GM19468 (cell line): ENCODE measurements around the gene IRS1.
A peak's percentile ranks its signal among the peaks of the same experiment; 100 is the strongest.
"Not testable (repeated sequence)": the region's sequence is repeated elsewhere in the genome, so short reads cannot be mapped to it uniquely, and the experiment has no call there.

ENCODE experiments used
- ATAC-seq: cut with Tn5 transposase; IDR thresholded peaks from one replicate; pipeline ENCODE4 v1.9.1; 2021; ENCODE audit warnings: mild to moderate bottlenecking, moderate library complexity, moderate number of reproducible peaks; ENCODE audit not compliant: unreplicated experiment; ENCODE audit errors: extremely low read depth

IRS1 gene, protein sequence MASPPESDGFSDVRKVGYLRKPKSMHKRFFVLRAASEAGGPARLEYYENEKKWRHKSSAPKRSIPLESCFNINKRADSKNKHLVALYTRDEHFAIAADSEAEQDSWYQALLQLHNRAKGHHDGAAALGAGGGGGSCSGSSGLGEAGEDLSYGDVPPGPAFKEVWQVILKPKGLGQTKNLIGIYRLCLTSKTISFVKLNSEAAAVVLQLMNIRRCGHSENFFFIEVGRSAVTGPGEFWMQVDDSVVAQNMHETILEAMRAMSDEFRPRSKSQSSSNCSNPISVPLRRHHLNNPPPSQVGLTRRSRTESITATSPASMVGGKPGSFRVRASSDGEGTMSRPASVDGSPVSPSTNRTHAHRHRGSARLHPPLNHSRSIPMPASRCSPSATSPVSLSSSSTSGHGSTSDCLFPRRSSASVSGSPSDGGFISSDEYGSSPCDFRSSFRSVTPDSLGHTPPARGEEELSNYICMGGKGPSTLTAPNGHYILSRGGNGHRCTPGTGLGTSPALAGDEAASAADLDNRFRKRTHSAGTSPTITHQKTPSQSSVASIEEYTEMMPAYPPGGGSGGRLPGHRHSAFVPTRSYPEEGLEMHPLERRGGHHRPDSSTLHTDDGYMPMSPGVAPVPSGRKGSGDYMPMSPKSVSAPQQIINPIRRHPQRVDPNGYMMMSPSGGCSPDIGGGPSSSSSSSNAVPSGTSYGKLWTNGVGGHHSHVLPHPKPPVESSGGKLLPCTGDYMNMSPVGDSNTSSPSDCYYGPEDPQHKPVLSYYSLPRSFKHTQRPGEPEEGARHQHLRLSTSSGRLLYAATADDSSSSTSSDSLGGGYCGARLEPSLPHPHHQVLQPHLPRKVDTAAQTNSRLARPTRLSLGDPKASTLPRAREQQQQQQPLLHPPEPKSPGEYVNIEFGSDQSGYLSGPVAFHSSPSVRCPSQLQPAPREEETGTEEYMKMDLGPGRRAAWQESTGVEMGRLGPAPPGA (N-terminal part only)

DNA sequence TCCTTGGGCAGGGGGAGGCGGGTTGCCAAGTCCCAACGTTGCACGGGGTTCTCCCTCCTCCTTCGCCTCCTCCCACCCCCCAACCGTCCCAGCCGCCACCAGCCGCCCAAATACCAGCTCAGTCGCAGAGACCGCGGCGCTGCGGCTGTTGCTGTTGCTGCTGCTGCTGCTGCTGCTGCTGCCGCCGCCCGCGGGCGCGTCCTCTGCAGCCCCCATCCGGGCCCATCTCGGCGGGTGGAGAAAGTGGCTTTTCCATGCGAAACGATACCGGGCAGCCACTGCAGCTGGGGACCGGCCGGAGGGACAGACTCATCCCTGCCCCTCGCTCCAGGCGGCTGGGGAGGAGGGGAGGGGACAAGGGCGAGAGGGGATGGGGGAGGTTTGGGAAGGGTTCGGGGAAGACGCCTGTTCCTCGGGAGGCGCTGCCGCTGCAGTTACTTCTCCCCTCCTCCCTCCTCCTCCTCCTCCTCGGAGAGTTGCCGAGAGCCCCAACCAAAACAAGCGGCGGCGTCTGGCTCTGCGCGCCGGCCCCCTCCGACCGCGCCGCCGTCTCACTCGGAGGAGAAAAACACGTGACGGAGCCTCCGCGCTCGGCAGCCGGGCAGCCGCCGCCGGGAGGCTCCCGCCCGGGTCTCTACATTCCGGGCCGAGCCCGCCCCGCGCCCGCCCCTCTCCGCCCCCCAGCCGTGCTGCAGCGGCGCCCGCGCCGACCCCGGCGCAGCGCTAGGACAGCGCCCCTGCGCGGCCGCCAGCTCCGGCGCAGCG lies at the start of gene IRS1:
TSS of gene IRS1 (minus strand) at position 610 of the 765 bp plus-strand sequence. CDS start 1,082 bp downstream, outside the sequence.
- peak; percentile 23 for ATAC-seq

DNA sequence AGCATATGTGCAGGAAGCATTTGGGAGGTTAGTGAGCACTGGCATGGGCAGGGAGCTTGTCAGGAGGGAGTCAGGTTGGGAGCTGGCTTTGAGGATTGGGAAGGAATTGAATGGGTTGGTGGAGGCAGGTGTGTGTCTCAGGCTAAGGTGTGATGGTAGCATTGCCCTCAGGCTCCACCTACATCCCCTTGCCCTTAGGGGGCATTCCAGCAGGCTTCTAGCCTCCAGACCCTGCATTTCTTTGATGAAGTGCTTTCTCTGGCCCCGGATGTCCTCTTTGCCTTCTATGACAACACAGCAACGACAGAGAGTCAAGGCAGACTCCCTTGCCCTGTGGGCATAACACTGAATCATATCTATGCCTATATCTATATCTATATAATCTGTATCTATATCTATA lies 49.7 kb upstream of the IRS1 start:
- no peak for ATAC-seq

DNA sequence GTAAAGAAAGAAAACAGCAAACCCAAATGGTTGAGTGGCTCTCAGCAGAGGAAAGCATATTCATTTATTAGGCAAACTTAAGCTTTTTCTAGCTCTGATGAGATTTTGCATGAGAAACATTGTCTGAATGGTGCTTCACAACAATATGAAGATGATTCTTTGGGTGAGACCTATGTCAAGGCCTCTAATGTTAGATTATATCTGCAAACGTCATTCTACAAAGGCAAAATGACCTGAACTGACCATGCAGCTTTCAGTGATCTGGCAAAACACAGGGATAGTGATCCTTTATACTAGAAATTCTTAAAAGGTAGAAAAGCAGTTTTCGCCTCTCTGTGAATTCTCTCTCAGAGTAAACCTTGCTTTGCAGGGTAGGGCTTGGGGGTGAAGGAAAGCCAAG lies 47.9 kb upstream of the IRS1 start:
- ATAC-seq = no peak

DNA sequence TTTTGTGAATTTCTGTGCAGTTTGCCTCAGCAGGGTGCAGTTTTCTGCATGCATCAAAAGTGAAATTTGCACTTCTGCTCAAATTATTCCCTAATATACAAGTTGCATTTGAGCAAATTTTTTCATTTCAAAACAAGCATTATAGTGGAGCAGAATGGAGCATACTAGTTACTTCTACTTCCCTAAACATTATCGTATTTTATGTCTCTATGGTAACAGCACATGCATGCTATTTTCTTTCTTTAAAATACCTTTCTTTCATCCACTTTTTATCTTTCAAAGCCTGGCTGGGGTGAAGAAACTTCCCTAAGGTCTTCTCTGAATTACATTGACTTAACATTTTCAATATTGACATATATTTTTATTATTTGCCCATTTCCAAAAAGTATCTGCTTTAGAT lies 47.5 kb upstream of the IRS1 start:
- ATAC-seq = no peak

DNA sequence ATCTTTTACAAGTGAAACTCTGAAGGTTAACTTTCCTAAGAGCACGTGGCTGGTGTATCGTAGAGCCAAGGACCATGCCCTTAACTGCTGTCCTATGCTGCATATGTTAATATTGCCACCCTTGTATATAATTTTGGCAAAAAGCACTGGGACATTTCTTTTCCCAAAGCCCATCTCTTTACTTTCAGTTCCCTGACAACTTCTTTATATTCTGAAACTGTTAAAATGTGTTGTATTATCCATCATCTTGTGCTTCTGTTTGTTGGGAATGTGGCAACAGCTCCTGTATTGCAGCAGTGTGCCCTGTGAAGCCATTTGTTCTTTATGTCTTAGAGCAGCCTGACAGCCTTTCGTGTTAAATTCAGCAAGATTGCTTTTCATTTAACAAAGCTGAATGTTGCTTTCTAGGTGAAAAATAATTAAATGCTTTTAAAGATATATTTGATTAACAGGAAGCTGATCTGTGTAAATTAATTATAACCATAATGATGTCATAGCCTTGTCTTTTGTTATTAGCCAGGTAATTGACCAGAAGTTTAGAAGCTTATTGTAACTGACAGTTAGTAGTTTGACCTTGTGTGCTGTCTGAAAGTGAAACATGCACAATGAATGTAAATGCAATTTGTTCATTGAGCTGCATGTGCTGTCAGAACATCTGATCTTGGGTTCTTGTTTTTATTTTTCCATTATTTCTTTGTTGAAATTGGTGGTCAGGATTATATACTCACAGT lies 45.9 kb upstream of the IRS1 start:
- ATAC-seq = no peak

DNA sequence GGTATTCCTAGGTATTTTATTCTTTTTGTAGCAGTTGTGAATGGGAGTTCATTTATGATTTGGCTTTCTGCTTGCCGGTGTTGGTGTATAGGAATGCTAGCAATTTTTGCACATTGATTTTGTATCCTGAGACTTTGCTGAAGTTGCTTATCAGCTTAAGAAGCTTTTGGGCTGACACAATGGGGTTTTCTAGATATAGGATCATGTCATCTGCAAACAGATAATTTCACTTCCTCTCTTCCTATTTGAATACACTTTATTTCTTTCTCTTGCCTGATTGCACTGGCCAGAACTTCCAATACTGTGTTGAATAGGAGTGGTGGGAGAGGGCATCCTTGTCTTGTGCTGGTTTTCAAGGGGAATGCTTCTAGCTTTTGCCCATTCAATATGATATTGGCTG lies 43.4 kb upstream of the IRS1 start:
- not testable (repeated sequence) for ATAC-seq

DNA sequence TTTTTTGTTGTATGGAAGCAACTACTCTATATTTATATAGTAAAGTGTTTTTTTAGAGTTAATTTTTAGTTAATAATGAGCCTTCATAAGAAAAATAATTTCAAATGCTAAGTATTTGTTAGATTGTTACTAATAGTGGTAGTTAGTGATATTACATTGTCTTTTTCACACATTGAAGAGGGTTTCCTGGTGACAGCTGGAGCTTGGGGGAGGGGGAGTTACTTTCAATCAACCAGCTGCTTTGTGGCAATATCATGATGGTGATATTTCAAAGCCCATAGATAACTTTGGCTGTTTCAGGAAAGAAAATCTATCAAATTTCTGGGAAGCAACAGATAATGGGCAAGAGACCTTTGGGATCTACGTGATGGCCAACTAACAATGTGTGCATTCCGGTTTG lies 40.3 kb upstream of the IRS1 start:
- no peak for ATAC-seq

DNA sequence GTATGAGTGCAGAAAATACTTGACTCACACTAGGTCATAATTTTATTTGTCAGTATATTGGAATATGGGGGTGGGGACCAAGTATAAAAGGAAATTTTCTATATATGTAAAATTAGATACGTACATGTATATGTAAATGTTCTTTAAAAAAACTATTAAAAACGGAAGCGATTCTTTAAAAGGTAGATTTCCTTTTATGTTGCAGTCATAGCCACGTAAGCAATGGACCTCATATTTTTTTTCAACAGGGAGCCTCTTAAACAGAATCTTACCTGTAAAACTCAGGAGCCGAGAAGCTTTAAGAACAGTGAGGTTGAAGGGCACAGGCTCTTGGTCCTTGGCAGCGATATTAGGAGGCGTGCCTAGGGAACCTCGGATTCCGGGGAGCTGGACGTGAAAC lies 39.5 kb upstream of the IRS1 start:
- no peak for ATAC-seq

DNA sequence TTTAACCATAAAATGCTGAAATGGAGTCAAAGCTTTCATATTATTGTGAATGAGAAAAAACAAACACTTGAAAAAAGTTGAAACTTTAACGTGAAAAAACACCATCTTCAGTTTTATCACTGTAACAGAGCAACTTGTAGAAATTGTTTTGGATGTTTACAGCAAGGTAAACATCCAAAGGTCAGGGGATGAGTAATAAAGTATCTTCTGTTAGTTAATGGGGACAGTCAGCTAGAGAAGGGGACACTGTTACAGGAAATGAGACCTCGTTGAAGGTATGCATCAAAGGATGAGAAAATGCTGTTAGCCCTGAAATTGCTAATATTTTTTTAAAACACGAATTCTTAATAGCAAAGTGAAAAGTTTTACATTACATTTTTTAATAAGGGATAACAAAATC lies 39.1 kb upstream of the IRS1 start:
- no peak for ATAC-seq

DNA sequence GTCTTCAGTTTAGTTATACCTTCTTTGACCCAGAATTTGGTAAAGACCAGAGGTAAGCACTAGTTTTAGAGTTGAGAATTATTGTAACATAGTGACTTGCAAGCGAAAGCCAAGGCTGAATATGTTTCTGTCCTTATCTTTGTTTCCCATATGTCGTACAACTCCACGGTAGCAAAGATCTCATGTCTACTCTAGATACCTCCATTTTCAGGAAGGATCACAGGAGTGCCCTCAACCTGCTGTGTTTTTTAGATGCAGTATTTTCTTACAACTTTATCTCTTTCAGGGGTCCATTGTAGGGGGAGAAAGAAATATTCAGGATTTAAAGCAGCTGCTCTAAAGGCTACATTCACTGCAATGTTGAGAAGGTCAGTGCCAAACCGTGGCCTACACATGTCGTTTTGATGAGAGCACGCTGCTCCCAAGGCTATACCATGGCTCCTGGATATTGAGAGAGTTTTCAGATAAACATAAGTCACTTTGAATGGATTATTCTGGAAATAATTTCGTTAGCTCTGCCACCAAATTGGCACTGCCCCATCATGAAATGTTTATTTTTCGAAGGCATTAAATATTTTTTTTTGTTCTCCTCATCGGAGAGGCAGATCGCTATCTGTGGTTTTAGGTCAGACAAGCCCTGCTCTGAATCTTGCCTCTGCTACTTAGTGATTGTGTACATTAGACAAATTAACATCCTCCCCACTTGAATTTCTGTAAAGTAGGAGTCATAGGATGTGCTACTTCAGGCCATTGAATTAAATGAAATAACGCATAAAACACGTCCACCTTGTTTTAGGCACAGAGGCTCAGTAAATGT lies 38.4 kb upstream of the IRS1 start:
- ATAC-seq = no peak

DNA sequence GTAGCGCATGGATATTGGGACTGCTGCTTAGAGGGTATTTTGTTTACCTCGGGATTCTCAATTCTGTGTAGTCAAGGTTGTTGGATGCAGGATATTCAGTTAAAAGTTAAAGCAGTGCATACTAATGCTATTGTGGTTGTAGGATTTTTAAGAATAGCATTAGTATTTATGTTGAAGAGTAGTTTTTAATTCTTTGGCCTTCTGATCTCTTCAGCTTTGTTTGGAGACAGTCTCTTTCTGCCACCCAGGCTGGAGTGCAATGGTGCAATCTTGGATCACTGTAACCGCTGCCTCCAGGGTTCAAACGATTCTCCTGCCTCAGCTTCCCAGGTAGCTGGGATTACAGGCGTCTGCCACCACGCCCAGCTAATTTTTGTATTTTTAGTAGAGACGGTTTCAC lies 37.7 kb upstream of the IRS1 start:
- no peak for ATAC-seq

DNA sequence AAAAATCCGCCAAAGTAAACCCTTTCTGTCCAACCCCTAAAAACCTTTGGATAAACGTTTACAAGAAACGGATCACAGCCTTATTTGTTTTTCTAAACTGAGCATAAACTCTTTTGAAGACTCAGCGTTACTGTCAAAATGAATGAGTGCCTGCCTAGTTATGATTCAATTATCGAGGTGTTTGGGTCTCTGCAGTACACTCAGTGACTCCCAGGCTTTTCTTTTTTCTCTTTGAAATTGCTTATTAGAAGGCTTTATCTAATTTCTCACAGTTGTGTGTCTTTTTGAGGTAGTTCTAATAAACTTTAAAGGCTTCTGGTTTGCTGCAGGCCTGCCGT lies 36.9 kb upstream of the IRS1 start:
- ATAC-seq = no peak

DNA sequence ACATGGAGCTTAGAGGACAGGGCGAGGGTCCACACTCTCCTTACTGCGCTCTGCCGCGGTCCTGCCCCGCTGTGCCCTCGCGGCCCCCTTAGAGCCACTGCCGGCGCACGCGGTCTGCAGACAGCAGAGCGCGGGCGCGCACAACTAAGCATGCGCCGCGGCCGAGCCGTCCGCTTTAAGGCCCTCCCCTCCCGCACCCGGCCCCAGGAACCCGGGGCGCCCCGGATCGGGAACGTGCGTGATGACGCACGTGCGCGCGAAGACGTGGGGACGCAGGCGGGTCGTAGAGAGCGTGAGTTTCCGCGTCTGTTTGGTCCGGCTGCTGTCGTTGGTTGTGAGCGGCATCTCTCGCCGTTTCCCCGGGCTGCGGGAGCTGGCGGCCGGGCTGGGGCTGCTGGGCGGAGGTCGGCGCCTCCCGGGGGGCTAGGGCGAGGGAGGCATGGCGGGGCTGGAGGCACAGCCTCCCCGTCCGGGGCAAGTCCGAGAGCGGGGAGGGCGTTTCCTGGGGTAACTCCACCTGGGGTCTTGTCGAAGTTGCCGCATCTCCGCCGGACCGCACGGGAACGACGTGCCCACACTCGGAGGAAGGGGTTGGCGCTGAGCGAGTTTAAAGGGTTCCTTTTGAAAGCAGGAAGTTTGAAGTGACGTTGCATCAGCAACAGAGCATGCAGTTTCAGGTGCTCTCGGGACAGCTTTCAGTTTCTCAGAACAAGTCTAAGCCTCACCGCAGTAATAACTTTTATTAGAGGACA lies 36.4 kb upstream of the IRS1 start, which contains the start of gene RHBDD1:
TSS of gene RHBDD1 (plus strand) at position 259 of the 752 bp plus-strand sequence. CDS start 28,640 bp downstream, outside the sequence.
- ATAC-seq = peak; percentile 88

DNA sequence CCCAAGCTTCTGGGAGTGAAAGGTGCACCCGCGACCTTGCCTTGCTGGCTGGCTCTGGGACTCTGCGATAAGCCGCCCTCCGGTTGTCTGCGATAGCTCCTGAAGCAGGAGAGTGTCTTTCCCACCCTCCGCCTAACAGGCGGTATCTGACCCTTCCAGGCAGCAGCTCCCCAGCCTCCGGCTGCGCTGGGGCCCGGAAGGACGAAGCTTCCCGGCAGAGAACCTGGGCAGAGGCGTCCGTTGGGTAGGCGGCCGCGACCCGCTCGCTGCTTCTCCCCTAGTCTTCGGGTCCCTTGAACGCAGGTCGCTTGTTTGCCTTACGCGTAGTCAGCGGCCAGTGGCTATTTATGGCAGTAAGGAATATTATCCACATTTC lies 35.8 kb upstream of the IRS1 start:
- no peak for ATAC-seq

DNA sequence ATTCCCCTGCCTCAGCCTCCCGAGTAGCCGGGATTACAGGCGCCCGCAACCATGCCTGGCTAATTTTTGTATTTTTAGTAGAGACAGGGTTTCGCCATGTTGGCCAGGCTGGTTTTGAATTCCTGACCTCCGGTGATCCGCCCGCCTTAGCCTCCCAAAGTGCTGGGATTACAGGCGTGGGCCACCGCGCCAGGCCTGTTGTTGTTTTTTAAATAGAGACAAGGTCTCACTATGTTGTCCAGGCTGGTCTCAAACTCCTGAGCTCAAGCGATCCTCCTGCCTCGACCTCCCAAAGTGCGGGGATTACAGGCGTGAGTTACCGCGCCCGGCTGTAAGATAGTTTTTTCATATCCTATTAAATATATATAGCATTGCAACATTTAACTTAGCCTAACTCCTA lies 35.3 kb upstream of the IRS1 start:
- not testable (repeated sequence) for ATAC-seq

DNA sequence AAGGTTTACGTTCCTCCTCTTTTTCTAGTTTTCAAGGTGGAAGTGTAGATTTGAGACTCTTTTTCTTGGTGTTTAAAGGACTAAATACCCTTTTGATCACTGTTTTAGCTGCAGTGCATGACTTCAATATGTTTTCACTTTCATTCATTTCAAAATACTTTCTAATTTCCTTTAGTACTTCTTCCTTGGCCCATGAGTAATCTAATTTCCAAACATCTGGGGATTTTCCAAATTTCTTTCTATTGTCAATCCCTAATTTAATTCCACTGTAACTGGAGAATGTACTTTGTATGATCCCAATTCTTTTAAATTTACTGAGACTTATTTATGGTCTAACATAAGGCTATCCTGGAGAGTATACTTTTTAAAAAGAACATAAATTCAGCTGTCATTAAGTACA lies 32.4 kb upstream of the IRS1 start:
- ATAC-seq = no peak

DNA sequence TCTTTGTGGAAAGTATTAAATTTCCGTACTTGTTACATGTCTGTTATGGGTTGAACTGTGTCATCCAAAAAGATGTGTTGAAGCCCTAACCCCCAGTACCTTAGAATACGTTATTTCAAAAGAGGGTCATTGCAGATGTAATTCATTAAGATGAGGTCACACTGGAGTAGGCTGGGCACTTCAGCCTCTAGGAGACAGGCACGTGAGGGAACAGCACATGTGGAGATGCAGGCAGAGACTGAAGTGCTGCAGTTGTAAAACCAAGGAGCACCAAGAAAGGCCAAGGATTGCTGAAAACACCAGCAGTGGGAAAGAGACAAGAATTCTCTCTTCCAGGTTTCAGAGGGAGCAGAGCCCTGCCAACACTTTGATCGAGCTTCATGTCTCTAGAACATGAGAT lies 31.6 kb upstream of the IRS1 start:
- no peak for ATAC-seq
